Gastroesophageal sphincter (tissue), 4 donors: ENCODE data around the gene KNL1. TPM values are rescaled to one million over a fixed set of nuclear protein-coding genes. Genes with fewer than 3 reads are reported as not detected.

Experiments
- ATAC-seq: fragments of 150-250 bp; one replicate; pipeline ENCODE4 v1.9.1; 2016; ENCODE audit warnings: mild to moderate bottlenecking, moderate library complexity
- H3K27ac ChIP-seq, 4 donors: fragments of 200-600 bp; sonication (generic) in 3 of 4; 1 replicate in 3 of 4; 2 replicates in 1 of 4; pipeline ENCODE4 v1.5.1; 2016 to 2019
- H3K27me3 ChIP-seq: fragments of 200-600 bp; sonication (generic); one replicate; pipeline ENCODE4 v1.5.1; 2019
- H3K36me3 ChIP-seq, 2 donors: fragments of 200-600 bp; sonication (generic); one replicate each; pipeline ENCODE4 v1.5.1; 2019; ENCODE audit warnings: control low read depth in 1 of 2
- H3K4me1 ChIP-seq, 3 donors: fragments of 200-600 bp; sonication (generic); 1 replicate in 2 of 3; 2 replicates in 1 of 3; pipeline ENCODE4 v1.5.1; 2016 to 2019; ENCODE audit warnings: control low read depth in 2 of 3
- H3K4me3 ChIP-seq, 2 donors: fragments of 200-600 bp; sonication (generic); one replicate each; pipeline ENCODE4 v1.5.1; 2019; ENCODE audit warnings: mild to moderate bottlenecking in 1 of 2, moderate library complexity in 1 of 2
- H3K9me3 ChIP-seq, 3 donors: fragments of 200-600 bp; sonication (generic); one replicate each; pipeline ENCODE4 v1.5.1; 2017 to 2019; ENCODE audit warnings: control low read depth in 2 of 3
- EP300 ChIP-seq: sonication (generic); formaldehyde crosslinking; IDR thresholded peaks from one replicate; pipeline ENCODE4 v1.6.1; 2017; ENCODE audit warnings: antibody characterized with exemption, mild to moderate bottlenecking
- POLR2A ChIP-seq, 2 donors: fragments of 450-650 bp; IDR thresholded peaks; one replicate each; pipeline ENCODE4 v1.6.1; 2017; ENCODE audit warnings: antibody characterized with exemption in 2 of 2, mild to moderate bottlenecking in 2 of 2, moderate library complexity in 1 of 2
- POLR2AphosphoS5 ChIP-seq: sonication (generic); formaldehyde crosslinking; IDR thresholded peaks from one replicate; pipeline ENCODE4 v1.6.1; 2017; ENCODE audit warnings: antibody characterized with exemption
- WGBS, 2 donors: methylation state at CpG; one replicate each; pipeline ENCODE4 v1.1.5; 2018; ENCODE audit warnings: low coverage in 1 of 2; 5-methylcytosine and 5-hydroxymethylcytosine counted together
- total RNA-seq, 4 donors: library from RNA; depleted of rRNA; stranded (reverse); fragments of >200 nt; gene quantifications; one replicate each; pipeline ENCODE4 v1.1.0, GENCODE V29; 2016
- TF ChIP-seq, protein P1 (sequence below), 4 experiments: fragments of 200-600 bp in 2 of 4; fragments of 450-650 bp in 2 of 4; sonication (generic) in 1 of 4; IDR thresholded peaks; one replicate each; pipeline ENCODE4 v1.5.1; 2017 to 2019; ENCODE audit warnings: antibody characterized with exemption in 4 of 4, mild to moderate bottlenecking in 2 of 4, moderate library complexity in 2 of 4

The KNL1 gene
- total RNA-seq, 4 donors from 2014 or later: 0.23 to 0.89 (median 0.57) TPM

GRCh38 chr15:40691737-40692136 lies 97.7 kb downstream of the KNL1 start:
- peaks cover 0 to 32% of the 10 kb centered on the region in 2 donors for H3K36me3 ChIP-seq
- no peak for ATAC-seq
- no peak overlapping the region for H3K27ac ChIP-seq
- H3K4me3 ChIP-seq: no peak overlapping the region
- H3K4me1 ChIP-seq: peaks cover 0 to 23% (median 10%) of the 10 kb centered on the region in 3 donors
- 90% methylated on average over 1 of the region's 4 CpGs; no CpG with 5 or more reads in 1 of the 2 donors for WGBS, 2 donors
- TF ChIP-seq POLR2AphosphoS5 (no peak), EP300 (no peak), POLR2A (IDR thresholded peaks at IDR 0.05) (no peak)
- TF ChIP-seq, protein P1, sequence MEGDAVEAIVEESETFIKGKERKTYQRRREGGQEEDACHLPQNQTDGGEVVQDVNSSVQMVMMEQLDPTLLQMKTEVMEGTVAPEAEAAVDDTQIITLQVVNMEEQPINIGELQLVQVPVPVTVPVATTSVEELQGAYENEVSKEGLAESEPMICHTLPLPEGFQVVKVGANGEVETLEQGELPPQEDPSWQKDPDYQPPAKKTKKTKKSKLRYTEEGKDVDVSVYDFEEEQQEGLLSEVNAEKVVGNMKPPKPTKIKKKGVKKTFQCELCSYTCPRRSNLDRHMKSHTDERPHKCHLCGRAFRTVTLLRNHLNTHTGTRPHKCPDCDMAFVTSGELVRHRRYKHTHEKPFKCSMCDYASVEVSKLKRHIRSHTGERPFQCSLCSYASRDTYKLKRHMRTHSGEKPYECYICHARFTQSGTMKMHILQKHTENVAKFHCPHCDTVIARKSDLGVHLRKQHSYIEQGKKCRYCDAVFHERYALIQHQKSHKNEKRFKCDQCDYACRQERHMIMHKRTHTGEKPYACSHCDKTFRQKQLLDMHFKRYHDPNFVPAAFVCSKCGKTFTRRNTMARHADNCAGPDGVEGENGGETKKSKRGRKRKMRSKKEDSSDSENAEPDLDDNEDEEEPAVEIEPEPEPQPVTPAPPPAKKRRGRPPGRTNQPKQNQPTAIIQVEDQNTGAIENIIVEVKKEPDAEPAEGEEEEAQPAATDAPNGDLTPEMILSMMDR (IDR thresholded peaks at IDR 0.05): no peak
- no peaks in the 10 kb centered on the region for H3K27me3 ChIP-seq
- no peaks in the 10 kb centered on the region for H3K9me3 ChIP-seq

GRCh38 chr15:40693904-40694687 lies 100.0 kb downstream of the KNL1 start:
- peaks cover 0 to 32% of the 10 kb centered on the region in 2 donors for H3K36me3 ChIP-seq
- H3K27ac ChIP-seq: peak overlapping the region; percentile 78 to 99 (median 98)
- TF ChIP-seq EP300: no peak
- no peak for TF ChIP-seq POLR2AphosphoS5
- TF ChIP-seq, protein P1 (IDR thresholded peaks at IDR 0.05): no peak
- TF ChIP-seq POLR2A (IDR thresholded peaks at IDR 0.05): no peak
- H3K27me3 ChIP-seq: no peaks in the 10 kb centered on the region
- peak overlapping the region; percentile 50 to 83 for H3K4me3 ChIP-seq
- peaks cover 0 to 23% (median 10%) of the 10 kb centered on the region in 3 donors for H3K4me1 ChIP-seq
- no peak for ATAC-seq
- no peaks in the 10 kb centered on the region for H3K9me3 ChIP-seq
- WGBS, 2 donors: 31 to 35% methylated on average over 22 to 23 of the region's 31 CpGs

DNA sequence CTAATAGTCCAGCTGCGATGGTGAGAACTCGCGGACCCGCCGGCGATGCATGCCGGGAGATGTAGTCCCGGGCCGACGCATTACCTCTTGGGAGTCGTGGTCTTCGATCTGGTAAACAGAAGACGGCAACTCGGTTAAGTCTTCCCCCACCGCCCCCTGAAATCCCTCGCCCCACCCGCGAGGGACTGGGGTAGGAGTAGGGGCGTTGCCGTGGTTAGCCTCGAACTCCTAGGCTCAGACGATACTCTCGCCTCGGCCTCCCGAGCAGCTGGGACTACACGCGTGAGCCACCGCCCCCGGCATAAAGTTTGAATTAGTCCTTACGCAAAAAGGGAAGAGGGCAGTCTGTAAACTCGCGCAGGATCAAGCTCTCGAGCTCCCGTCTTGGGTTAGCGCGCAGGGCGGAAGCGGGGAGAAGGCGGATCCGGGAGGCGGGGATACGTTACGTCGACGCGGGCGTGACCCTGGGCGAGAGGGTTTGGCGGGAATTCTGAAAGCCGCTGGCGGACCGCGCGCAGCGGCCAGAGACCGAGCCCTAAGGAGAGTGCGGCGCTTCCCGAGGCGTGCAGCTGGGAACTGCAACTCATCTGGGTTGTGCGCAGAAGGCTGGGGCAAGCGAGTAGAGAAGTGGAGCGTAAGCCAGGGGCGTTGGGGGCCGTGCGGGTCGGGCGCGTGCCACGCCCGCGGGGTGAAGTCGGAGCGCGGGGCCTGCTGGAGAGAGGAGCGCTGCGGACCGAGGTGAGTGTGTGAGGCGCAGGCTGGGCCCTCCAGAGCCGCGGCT lies 100.8 kb downstream of the KNL1 start, which contains the start of gene RAD51:
Gene RAD51 (plus strand): TSS at position 487 of the 781 bp plus-strand sequence. CDS start 3,585 bp downstream, outside the sequence.
- no peaks in the 10 kb centered on the region for H3K27me3 ChIP-seq
- H3K36me3 ChIP-seq: peaks cover 0 to 27% of the 10 kb centered on the region in 2 donors
- peaks cover 0 to 23% (median 10%) of the 10 kb centered on the region in 3 donors for H3K4me1 ChIP-seq
- WGBS, 2 donors: 0% methylated on average over 28 to 34 of the region's 81 CpGs
- H3K4me3 ChIP-seq: peak within 1 kb of the TSS; percentile 50 to 83
- H3K27ac ChIP-seq: peak within 1 kb of the TSS; percentile 78 to 99 (median 98)
- H3K9me3 ChIP-seq: no peaks in the 10 kb centered on the region
- ATAC-seq: peak; percentile 98
- TF ChIP-seq, protein P1 (IDR thresholded peaks at IDR 0.05): no peak
- TF ChIP-seq POLR2AphosphoS5 (peak; percentile 85), EP300 (no peak), POLR2A (IDR thresholded peaks at IDR 0.05) (peak; percentile 54 to 62)

DNA sequence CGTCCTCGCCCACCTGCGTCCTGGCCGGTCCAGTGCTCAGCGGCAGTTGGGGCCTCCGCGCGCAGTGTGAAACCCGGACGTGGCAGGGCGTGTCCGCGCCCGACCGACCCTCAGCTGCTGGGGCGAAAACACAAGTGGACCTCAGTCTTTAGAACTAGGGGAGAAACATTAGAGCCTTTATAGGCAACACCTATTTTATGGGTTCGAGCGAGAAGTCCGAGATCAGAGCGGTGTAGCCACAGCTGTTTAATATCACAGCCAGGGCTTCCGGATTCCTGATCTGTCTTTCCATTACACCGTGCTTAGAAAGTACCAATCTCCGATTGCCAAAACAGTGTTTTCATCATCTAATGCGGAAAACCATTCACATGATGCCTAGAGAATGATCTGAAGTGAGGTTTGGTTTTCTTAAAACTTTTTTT lies 101.4 kb downstream of the KNL1 start:
- H3K27me3 ChIP-seq: no peaks in the 10 kb centered on the region
- no peak for ATAC-seq
- H3K36me3 ChIP-seq: peaks cover 0 to 21% of the 10 kb centered on the region in 2 donors
- peak overlapping the region; percentile 50 to 83 for H3K4me3 ChIP-seq
- peak overlapping the region in 3 of 4 donors; percentile 98 to 99 (median 99) for H3K27ac ChIP-seq
- 0% methylated on average over 4 to 9 of the region's 24 CpGs for WGBS, 2 donors
- H3K9me3 ChIP-seq: no peaks in the 10 kb centered on the region
- TF ChIP-seq, protein P1 (IDR thresholded peaks at IDR 0.05): no peak
- TF ChIP-seq EP300 (no peak), POLR2A (IDR thresholded peaks at IDR 0.05) (no peak), POLR2AphosphoS5 (no peak)
- peaks cover 0 to 23% (median 10%) of the 10 kb centered on the region in 3 donors for H3K4me1 ChIP-seq
